ENCODE measurements around the gene PATJ.
"Not testable (repeated sequence)": the region's sequence is repeated elsewhere in the genome, so short reads cannot be mapped to it uniquely, and the experiment has no call there.

Gene PATJ

DNA sequence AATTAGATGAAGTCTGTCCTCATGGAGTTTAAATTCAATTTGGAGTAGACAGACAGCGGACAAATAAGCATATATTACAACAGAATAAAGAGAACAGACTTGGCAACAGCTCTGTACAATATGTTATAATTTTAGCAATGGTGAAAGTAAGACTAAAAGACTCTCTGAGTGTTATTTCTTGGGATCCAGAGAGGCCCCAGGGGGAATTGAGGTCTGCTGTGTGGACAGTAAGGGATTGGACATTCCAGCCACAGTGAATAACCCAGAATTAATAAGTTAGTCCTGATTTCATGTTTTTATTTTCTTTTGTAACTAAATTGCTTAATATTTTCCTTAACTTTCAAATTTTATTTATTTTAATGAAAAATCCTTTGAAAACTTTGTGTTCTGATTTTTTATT lies 101.7 kb downstream of the PATJ start:
- Histone ChIP-seq H3K36me3 (ENCODE audit: control insufficient read depth, insufficient read depth, low read length) (no peaks in the 10 kb centered on the region), H3K27me3 (ENCODE audit: control insufficient read depth, insufficient read depth, low read length) (no peaks in the 10 kb centered on the region), H3K27ac (ENCODE audit: low read depth, low read length) (no peak overlapping the region), H3K4me3 (ENCODE audit: low read length) (no peak overlapping the region), H3K9ac (ENCODE audit: low read length) (no peak overlapping the region), H3K4me1 (ENCODE audit: control insufficient read depth, insufficient read depth, low read length) (peaks cover 4% of the 10 kb centered on the region)

DNA sequence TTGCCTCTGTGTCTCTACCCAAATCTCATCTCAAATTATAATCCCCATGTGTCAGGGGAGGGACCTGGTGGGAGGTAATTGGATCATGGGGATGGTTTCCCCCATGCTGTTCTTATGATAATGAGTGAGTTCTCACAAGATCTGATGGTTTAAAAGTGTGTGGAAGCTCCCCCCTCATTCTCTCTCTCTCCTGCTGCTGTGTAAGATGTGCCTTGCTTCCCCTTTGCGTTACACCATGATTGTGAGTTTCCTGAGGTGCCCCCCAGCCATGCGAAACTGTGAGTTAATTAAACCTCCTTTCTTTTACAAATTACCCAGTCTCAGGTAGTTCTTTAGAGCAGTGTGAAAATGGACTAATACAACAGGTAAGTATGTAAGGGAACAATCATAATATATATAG lies 102.4 kb downstream of the PATJ start:
- not testable (repeated sequence) for H3K9ac ChIP-seq (ENCODE audit: low read length); H3K36me3 ChIP-seq (ENCODE audit: control insufficient read depth, insufficient read depth, low read length); H3K27ac ChIP-seq (ENCODE audit: low read depth, low read length); H3K27me3 ChIP-seq (ENCODE audit: control insufficient read depth, insufficient read depth, low read length); H3K4me3 ChIP-seq (ENCODE audit: low read length); H3K4me1 ChIP-seq (ENCODE audit: control insufficient read depth, insufficient read depth, low read length)

DNA sequence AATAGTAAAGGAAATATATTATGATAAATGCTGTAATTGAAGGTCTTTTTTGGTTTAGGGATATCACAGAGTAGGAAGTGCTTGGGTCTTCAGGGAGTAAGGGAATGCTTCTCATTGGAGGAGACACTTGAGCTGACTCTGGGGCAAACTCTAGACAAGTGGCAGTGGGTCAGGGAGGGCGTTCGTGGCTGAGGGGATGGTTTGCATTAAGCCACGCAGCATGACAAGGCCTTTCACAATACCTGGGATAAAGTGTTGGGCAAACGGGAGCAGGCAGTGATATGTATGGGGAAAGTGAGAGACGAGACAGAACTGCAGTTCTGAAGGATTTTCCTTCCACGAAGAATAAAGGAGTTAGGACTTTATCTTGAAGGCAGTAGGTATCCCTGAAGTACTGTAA lies 109.0 kb downstream of the PATJ start:
- H3K36me3 ChIP-seq (ENCODE audit: control insufficient read depth, insufficient read depth, low read length) = no peaks in the 10 kb centered on the region

DNA sequence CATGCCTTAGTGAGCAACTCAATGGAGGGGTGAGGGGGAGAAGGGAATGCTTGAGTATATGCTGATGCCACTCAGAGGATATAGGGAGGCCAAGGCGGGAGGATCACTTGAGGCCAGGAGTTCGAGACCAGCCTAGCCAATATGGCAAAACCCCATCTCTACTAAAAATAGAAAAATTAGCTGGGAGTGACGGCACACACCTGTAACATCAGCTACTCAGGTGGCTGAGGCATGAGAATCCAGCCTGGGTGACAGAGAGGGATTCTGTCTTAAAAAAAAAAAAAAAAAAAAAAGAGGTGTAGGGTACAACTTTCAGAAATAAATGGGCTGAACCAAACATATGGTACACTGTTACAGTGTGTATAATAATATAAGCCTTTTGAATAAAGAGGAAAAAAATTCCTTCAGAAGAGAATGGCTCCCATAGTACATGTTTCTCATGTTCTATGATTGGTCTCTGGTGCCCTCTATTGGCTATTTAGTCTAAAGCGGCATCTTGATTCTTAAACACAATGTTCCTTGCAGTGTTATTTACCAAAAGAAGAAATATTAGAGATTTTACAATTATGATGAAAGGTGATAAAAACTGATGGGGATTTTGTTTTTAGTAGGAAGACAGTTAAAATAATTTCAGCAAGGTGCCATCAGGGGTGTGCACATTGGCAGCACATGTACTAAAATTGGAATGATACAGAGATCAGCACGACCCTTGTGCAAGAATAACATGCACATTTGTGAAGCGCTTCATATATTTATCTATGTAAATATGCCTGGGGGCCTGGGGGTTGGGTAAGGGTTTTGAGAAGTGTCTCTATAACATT lies 109.8 kb downstream of the PATJ start:
- no peaks in the 10 kb centered on the region for H3K27me3 ChIP-seq (ENCODE audit: control insufficient read depth, insufficient read depth, low read length)
- no peak overlapping the region for H3K27ac ChIP-seq (ENCODE audit: low read depth, low read length)
- no peaks in the 10 kb centered on the region for H3K4me1 ChIP-seq (ENCODE audit: control insufficient read depth, insufficient read depth, low read length)
- H3K9ac ChIP-seq (ENCODE audit: low read length) = no peak overlapping the region
- H3K36me3 ChIP-seq (ENCODE audit: control insufficient read depth, insufficient read depth, low read length) = no peaks in the 10 kb centered on the region
- no peak overlapping the region for H3K4me3 ChIP-seq (ENCODE audit: low read length)

More for the DNA sequence above, 109.0 kb downstream of the PATJ start:
- H3K4me3 ChIP-seq (ENCODE audit: low read length) = no peak overlapping the region
- H3K27me3 ChIP-seq (ENCODE audit: control insufficient read depth, insufficient read depth, low read length) = no peaks in the 10 kb centered on the region
- no peaks in the 10 kb centered on the region for H3K4me1 ChIP-seq (ENCODE audit: control insufficient read depth, insufficient read depth, low read length)
- H3K27ac ChIP-seq (ENCODE audit: low read depth, low read length) = no peak overlapping the region
- H3K9ac ChIP-seq (ENCODE audit: low read length) = no peak overlapping the region

DNA sequence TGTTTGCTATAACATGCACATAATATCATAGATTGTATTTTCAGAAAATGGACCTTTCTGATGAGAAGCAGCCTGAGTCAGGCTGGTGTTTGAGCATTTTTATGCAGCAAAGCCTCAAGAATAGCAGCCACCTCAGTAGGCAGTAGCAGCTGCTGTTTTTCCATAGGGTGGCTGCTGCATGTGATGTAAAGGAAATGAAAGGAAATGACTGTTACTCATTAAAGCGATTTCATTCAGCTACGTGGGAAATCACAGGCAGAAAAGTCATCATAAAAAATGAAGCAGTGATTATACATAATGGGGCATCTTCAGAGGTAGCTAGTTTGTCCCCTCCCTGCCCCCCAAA lies 110.4 kb downstream of the PATJ start:
- no peak overlapping the region for H3K27ac ChIP-seq (ENCODE audit: low read depth, low read length)
- H3K36me3 ChIP-seq (ENCODE audit: control insufficient read depth, insufficient read depth, low read length) = no peaks in the 10 kb centered on the region
- H3K4me3 ChIP-seq (ENCODE audit: low read length) = no peak overlapping the region
- no peak overlapping the region for H3K9ac ChIP-seq (ENCODE audit: low read length)
- H3K4me1 ChIP-seq (ENCODE audit: control insufficient read depth, insufficient read depth, low read length) = no peaks in the 10 kb centered on the region
- no peaks in the 10 kb centered on the region for H3K27me3 ChIP-seq (ENCODE audit: control insufficient read depth, insufficient read depth, low read length)

DNA sequence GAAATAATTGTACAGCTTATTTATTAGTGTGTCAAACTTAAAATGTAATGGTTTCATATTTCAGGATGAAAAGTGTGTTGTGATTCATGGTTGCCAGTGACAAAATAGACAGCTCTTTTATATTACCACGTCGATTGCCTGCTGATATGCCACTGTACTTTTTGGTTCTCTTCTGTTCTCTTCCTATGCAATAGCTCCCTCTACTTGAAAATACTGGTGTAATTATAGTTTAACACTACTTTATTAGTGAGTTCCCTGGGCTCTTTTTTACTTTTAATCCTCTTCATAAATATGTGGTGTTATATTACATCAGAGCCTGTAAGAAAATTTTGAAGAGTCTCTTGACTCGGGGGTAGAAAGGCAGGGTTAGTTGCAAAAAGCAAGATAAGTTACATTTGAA lies 111.3 kb downstream of the PATJ start:
- H3K9ac ChIP-seq (ENCODE audit: low read length) = no peak overlapping the region
- no peak overlapping the region for H3K27ac ChIP-seq (ENCODE audit: low read depth, low read length)
- H3K36me3 ChIP-seq (ENCODE audit: control insufficient read depth, insufficient read depth, low read length) = no peaks in the 10 kb centered on the region
- H3K27me3 ChIP-seq (ENCODE audit: control insufficient read depth, insufficient read depth, low read length) = no peaks in the 10 kb centered on the region
- no peak overlapping the region for H3K4me3 ChIP-seq (ENCODE audit: low read length)
- H3K4me1 ChIP-seq (ENCODE audit: control insufficient read depth, insufficient read depth, low read length) = no peaks in the 10 kb centered on the region

DNA sequence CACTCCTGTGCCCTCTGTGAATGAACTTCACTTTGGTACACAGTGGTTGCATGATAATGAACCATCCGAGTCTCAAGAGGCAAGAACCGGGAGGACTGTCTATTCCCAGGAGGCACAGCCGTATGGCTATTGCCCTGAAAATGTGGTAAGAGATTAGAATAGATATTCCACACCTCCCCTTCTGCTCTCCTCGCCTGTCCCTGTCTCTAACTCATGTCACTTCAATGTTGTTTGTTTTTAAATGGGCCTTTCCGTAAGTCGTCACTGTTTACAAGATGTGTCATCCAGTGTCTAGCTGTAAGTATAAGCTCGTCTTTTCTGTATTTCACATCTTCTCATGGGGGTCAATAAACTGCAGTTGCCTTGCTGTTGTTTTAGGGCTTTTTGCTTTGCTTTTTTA lies 122.2 kb downstream of the PATJ start:
- H3K9ac ChIP-seq (ENCODE audit: low read length) = no peak overlapping the region
- no peaks in the 10 kb centered on the region for H3K27me3 ChIP-seq (ENCODE audit: control insufficient read depth, insufficient read depth, low read length)
- H3K27ac ChIP-seq (ENCODE audit: low read depth, low read length) = no peak overlapping the region
- no peak overlapping the region for H3K4me3 ChIP-seq (ENCODE audit: low read length)
- no peaks in the 10 kb centered on the region for H3K4me1 ChIP-seq (ENCODE audit: control insufficient read depth, insufficient read depth, low read length)
- H3K36me3 ChIP-seq (ENCODE audit: control insufficient read depth, insufficient read depth, low read length) = no peaks in the 10 kb centered on the region

DNA sequence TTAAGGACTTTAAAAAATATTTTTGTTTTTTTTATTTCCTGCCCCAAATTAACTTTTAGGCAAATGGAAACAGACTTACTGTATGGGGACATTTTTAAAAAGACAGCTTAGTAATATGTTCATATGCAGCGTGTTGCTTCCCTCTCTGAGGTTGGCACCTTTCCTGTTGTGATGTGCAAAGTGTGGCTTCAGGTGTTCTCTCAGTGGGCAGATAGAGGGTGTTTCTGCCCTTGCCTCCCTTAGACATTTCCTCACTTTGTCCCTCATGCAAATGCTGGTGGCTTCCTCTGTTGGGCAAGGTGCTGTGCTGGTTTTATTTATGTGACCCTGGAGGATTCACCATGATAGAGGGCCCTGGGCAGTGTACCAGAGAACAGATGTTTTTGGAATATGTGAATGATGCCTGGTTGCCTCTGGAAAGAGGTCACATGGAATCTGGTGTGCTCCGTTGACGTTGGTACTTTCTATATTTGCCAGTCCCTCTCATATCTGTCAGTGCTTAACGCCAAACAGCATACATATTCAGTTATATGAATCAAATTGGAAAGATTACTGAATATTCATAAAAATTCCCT lies 123.5 kb downstream of the PATJ start:
- Histone ChIP-seq H3K9ac (ENCODE audit: low read length) (no peak overlapping the region), H3K36me3 (ENCODE audit: control insufficient read depth, insufficient read depth, low read length) (no peaks in the 10 kb centered on the region), H3K4me3 (ENCODE audit: low read length) (no peak overlapping the region), H3K4me1 (ENCODE audit: control insufficient read depth, insufficient read depth, low read length) (no peaks in the 10 kb centered on the region), H3K27ac (ENCODE audit: low read depth, low read length) (no peak overlapping the region), H3K27me3 (ENCODE audit: control insufficient read depth, insufficient read depth, low read length) (no peaks in the 10 kb centered on the region)

DNA sequence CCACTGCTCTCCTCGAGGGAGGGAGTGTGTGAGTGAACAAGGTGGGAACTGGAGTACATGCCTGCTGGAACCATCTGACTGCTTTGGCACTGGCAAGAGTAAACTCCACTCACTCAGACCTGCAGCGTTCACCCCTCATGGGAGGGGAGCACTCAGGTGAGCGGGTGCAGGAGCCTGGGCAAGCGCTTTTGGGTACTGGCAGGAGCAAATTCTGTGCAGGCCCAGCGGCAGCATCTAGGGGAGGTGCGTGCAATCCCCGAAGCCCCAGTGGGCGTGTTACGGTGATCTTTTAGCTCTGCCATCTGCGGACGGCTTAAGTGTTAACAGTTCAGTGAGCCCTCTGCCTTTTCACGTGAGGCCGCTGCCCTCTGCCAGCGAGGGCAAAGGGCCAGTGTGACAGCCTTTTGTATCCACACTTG lies 127.4 kb downstream of the PATJ start:
- no peak overlapping the region for H3K9ac ChIP-seq (ENCODE audit: low read length)
- H3K4me1 ChIP-seq (ENCODE audit: control insufficient read depth, insufficient read depth, low read length) = no peaks in the 10 kb centered on the region
- H3K27me3 ChIP-seq (ENCODE audit: control insufficient read depth, insufficient read depth, low read length) = no peaks in the 10 kb centered on the region
- H3K4me3 ChIP-seq (ENCODE audit: low read length) = no peak overlapping the region
- no peak overlapping the region for H3K27ac ChIP-seq (ENCODE audit: low read depth, low read length)
- H3K36me3 ChIP-seq (ENCODE audit: control insufficient read depth, insufficient read depth, low read length) = no peaks in the 10 kb centered on the region

DNA sequence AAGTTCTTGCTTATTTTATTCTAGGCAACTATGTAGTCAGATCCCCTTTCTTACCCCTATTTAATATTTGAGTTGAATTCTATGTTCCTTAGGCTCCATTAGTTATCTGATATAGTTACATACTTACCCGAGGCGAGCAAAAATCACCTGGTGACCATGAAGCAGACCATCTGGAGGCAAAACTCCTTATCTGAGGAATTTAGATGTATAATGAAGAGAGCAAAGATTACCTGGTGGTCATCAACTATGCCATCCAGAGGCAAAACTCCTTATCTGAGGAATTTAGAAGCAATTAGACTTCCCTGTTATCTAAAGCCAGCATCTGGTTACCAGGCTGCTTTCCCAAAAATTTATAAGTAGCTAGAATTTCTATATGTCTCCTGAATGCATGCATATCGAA lies 129.9 kb downstream of the PATJ start:
- no peaks in the 10 kb centered on the region for H3K4me1 ChIP-seq (ENCODE audit: control insufficient read depth, insufficient read depth, low read length)
- H3K9ac ChIP-seq (ENCODE audit: low read length) = no peak overlapping the region
- no peaks in the 10 kb centered on the region for H3K27me3 ChIP-seq (ENCODE audit: control insufficient read depth, insufficient read depth, low read length)
- H3K27ac ChIP-seq (ENCODE audit: low read depth, low read length) = no peak overlapping the region
- H3K36me3 ChIP-seq (ENCODE audit: control insufficient read depth, insufficient read depth, low read length) = no peaks in the 10 kb centered on the region
- H3K4me3 ChIP-seq (ENCODE audit: low read length) = no peak overlapping the region

DNA sequence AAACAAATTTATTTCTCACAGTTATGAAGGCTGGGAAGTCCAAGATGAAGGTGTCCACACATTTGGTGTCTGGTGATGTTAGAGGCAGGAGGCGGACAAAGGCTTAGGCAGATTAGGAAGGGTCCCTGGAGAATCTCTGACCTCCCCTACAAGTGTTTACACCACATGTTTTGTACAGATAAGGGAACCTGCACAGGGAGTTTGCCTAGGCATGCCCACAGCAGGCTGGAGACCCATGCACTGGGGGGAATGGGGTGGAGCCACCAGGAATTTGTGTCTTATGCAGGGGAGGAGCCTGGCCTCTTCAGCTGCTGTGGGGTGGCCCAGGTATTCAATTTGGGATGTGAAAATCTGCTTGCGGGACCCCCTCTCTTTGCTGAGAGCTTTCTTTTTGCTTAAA lies 131.3 kb downstream of the PATJ start:
- Histone ChIP-seq H3K4me3 (ENCODE audit: low read length) (no peak overlapping the region), H3K27ac (ENCODE audit: low read depth, low read length) (no peak overlapping the region), H3K4me1 (ENCODE audit: control insufficient read depth, insufficient read depth, low read length) (no peaks in the 10 kb centered on the region), H3K9ac (ENCODE audit: low read length) (no peak overlapping the region), H3K27me3 (ENCODE audit: control insufficient read depth, insufficient read depth, low read length) (no peaks in the 10 kb centered on the region), H3K36me3 (ENCODE audit: control insufficient read depth, insufficient read depth, low read length) (peaks cover 3% of the 10 kb centered on the region)

DNA sequence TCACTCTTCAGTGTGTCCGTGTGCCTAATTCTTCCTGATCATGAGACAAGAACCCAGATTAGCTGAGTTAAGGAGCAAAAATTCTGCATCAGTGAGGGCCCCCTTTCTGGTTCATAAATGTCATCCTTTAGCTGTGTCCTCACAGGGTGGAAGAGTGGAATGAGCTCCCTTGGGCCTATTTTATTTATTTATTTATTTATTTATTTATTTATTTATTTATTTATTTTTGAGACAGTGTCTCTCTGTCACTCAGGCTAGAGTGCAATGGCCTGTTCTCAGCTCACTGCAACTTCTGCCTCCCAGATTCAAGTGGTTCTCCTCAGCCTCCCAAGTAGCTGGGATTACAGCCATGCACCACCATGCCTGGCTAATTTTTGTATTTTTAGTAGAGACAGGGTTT lies 131.7 kb downstream of the PATJ start:
- no peak overlapping the region for H3K27ac ChIP-seq (ENCODE audit: low read depth, low read length)
- H3K4me3 ChIP-seq (ENCODE audit: low read length) = no peak overlapping the region
- no peaks in the 10 kb centered on the region for H3K4me1 ChIP-seq (ENCODE audit: control insufficient read depth, insufficient read depth, low read length)
- peaks cover 3% of the 10 kb centered on the region for H3K36me3 ChIP-seq (ENCODE audit: control insufficient read depth, insufficient read depth, low read length)
- no peaks in the 10 kb centered on the region for H3K27me3 ChIP-seq (ENCODE audit: control insufficient read depth, insufficient read depth, low read length)
- H3K9ac ChIP-seq (ENCODE audit: low read length) = no peak overlapping the region

DNA sequence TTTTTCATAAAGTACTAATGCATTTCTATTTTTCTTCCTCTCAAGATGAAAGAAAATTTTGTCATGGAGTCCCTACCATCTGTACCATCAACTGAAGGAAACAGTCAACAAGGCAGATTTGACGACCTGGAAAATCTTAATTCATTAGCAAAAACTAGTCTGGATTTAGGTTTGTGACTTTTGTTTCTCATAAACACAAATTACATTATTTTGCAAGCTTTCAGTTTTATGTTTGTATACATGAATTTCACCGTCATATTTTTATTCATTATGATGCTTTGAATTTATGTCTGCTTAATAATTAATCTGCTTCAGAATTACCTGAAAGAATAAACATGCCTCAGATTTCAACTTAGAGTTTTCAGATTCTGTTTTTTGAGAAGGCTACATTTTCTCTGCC lies 132.9 kb downstream of the PATJ start:
- Histone ChIP-seq H3K36me3 (ENCODE audit: control insufficient read depth, insufficient read depth, low read length) (peaks cover 3% of the 10 kb centered on the region), H3K9ac (ENCODE audit: low read length) (no peak overlapping the region), H3K27me3 (ENCODE audit: control insufficient read depth, insufficient read depth, low read length) (no peaks in the 10 kb centered on the region), H3K4me1 (ENCODE audit: control insufficient read depth, insufficient read depth, low read length) (no peaks in the 10 kb centered on the region), H3K27ac (ENCODE audit: low read depth, low read length) (no peak overlapping the region), H3K4me3 (ENCODE audit: low read length) (no peak overlapping the region)

Data from rectal smooth muscle tissue (tissue), 1 donor.